ENCODE data around the gene USH2A.

Gene USH2A

GRCh38 chr1:215589650-215590435 lies 833.4 kb downstream of the USH2A start:
- no peak for DNase-seq

GRCh38 chr1:215584389-215584788 lies 838.9 kb downstream of the USH2A start:
- no peak for DNase-seq

GRCh38 chr1:215583185-215583749 lies 840.0 kb downstream of the USH2A start:
- no peak for DNase-seq

- no peak for DNase-seq
These were observed 841.4 kb downstream of the USH2A start for GRCh38 chr1:215581896-215582295.

All from C1 segment of cervical spinal cord (tissue), 14 donors.